ENCODE measurements around the gene OR2K2. TPM values are rescaled to one million over a fixed set of nuclear protein-coding genes. Genes with fewer than 3 reads are reported as not detected.

Gene OR2K2
- total RNA-seq, 6 experiments from 2014 or later, result not detected

Other genes starting within 250 kb of the OR2K2 start
- 10 to 100 TPM; 69.8 to 87.7 (median 77.6) TPM for gene ECPAS, start 154.2 kb upstream of the OR2K2 start, total RNA-seq (2021; fragmentation: NEBNext Ultra II Directional; extraction: Animal tissue kit (Norgen Biotek cat#: 25700))
- under 1 TPM; 0.33 to 0.94 (median 0.84) TPM for gene ZNF483, start 195.0 kb upstream of the OR2K2 start, total RNA-seq (2021; fragmentation: NEBNext Ultra II Directional; extraction: Animal tissue kit (Norgen Biotek cat#: 25700))